Measurements from ENCODE around the gene CIITA. TPM values are rescaled to one million over a fixed set of nuclear protein-coding genes. Genes with fewer than 3 reads are reported as not detected.

CIITA gene
- total and polyA plus RNA-seq, 4 donors, result 11.5 to 59.6 (median 26.6) TPM

- TF ChIP-seq, protein P1, sequence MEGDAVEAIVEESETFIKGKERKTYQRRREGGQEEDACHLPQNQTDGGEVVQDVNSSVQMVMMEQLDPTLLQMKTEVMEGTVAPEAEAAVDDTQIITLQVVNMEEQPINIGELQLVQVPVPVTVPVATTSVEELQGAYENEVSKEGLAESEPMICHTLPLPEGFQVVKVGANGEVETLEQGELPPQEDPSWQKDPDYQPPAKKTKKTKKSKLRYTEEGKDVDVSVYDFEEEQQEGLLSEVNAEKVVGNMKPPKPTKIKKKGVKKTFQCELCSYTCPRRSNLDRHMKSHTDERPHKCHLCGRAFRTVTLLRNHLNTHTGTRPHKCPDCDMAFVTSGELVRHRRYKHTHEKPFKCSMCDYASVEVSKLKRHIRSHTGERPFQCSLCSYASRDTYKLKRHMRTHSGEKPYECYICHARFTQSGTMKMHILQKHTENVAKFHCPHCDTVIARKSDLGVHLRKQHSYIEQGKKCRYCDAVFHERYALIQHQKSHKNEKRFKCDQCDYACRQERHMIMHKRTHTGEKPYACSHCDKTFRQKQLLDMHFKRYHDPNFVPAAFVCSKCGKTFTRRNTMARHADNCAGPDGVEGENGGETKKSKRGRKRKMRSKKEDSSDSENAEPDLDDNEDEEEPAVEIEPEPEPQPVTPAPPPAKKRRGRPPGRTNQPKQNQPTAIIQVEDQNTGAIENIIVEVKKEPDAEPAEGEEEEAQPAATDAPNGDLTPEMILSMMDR (IDR thresholded peaks at IDR 0.05; ENCODE audit: control extremely low read depth, extremely low read depth), result no peak
- ATAC-seq (ENCODE audit: insufficient read depth, low FRiP score) (no peak), DNase-seq (no peak)
- peaks cover 0 to 57% (median 22%) of the 10 kb centered on the region in 5 donors for H3K4me1 ChIP-seq (ENCODE audit: control insufficient read depth in 5 of 5, insufficient read depth in 5 of 5, low read length in 5 of 5)
- no peak overlapping the region for H3K27ac ChIP-seq (ENCODE audit: low read depth in 1 of 2, low read length in 1 of 2)
- peaks cover 0 to 33% (median 9%) of the 10 kb centered on the region in 4 donors for H3K36me3 ChIP-seq (ENCODE audit: control insufficient read depth in 4 of 4, insufficient read depth in 4 of 4, low read length in 4 of 4)
- no peak overlapping the region for H3K9ac ChIP-seq (ENCODE audit: insufficient read depth in 1 of 2, low read length in 2 of 2)
- no peaks in the 10 kb centered on the region for H3K27me3 ChIP-seq (ENCODE audit: control insufficient read depth in 3 of 3, insufficient read depth in 3 of 3, low read length in 2 of 3)
- 88 to 93% methylated on average over 3 of the region's 3 CpGs for whole genome bisulfite sequencing, 2 donors
- no peak overlapping the region for H3K4me3 ChIP-seq
- no peaks in the 10 kb centered on the region for H3K9me3 ChIP-seq (ENCODE audit: control insufficient read depth in 4 of 4, insufficient read depth in 3 of 4, low read length in 3 of 4)
Measured at GRCh38 chr16:10980813-10981212, 103.8 kb downstream of the CIITA start.

GRCh38 chr16:10981697-10982216 lies 104.8 kb downstream of the CIITA start:
- ATAC-seq (ENCODE audit: insufficient read depth, low FRiP score), result no peak
- Histone ChIP-seq H3K9me3 (ENCODE audit: control insufficient read depth in 4 of 4, insufficient read depth in 3 of 4, low read length in 3 of 4) (no peaks in the 10 kb centered on the region), H3K36me3 (ENCODE audit: control insufficient read depth in 4 of 4, insufficient read depth in 4 of 4, low read length in 4 of 4) (peaks cover 4 to 30% (median 8%) of the 10 kb centered on the region in 4 donors), H3K9ac (ENCODE audit: insufficient read depth in 1 of 2, low read length in 2 of 2) (no peak overlapping the region), H3K27ac (ENCODE audit: low read depth in 1 of 2, low read length in 1 of 2) (no peak overlapping the region), H3K4me3 (no peak overlapping the region), H3K4me1 (ENCODE audit: control insufficient read depth in 5 of 5, insufficient read depth in 5 of 5, low read length in 5 of 5) (peaks cover 0 to 50% (median 21%) of the 10 kb centered on the region in 5 donors), H3K27me3 (ENCODE audit: control insufficient read depth in 3 of 3, insufficient read depth in 3 of 3, low read length in 2 of 3) (no peaks in the 10 kb centered on the region)
- 90 to 91% methylated on average over 4 of the region's 4 CpGs for WGBS, 2 donors
- TF ChIP-seq, protein P1 (IDR thresholded peaks at IDR 0.05; ENCODE audit: control extremely low read depth, extremely low read depth), result no peak
- DNase-seq, result peak; percentile 31 to 68 (median 64)

- no peaks in the 10 kb centered on the region for H3K9me3 ChIP-seq (ENCODE audit: control insufficient read depth in 4 of 4, insufficient read depth in 3 of 4, low read length in 3 of 4)
- peak in 1 of 3 donors; percentile 53 for DNase-seq
- ATAC-seq (ENCODE audit: insufficient read depth, low FRiP score), result no peak
- H3K4me3 ChIP-seq, result no peak overlapping the region
- TF ChIP-seq, protein P1 (IDR thresholded peaks at IDR 0.05; ENCODE audit: control extremely low read depth, extremely low read depth), result no peak
- 77 to 86% methylated on average over 15 of the region's 15 CpGs for WGBS, 2 donors
- H3K27me3 ChIP-seq (ENCODE audit: control insufficient read depth in 3 of 3, insufficient read depth in 3 of 3, low read length in 2 of 3), result no peaks in the 10 kb centered on the region
- H3K9ac ChIP-seq (ENCODE audit: insufficient read depth in 1 of 2, low read length in 2 of 2), result no peak overlapping the region
- H3K4me1 ChIP-seq (ENCODE audit: control insufficient read depth in 5 of 5, insufficient read depth in 5 of 5, low read length in 5 of 5), result peaks cover 0 to 43% (median 16%) of the 10 kb centered on the region in 5 donors
- H3K36me3 ChIP-seq (ENCODE audit: control insufficient read depth in 4 of 4, insufficient read depth in 4 of 4, low read length in 4 of 4), result peaks cover 4 to 28% (median 8%) of the 10 kb centered on the region in 4 donors
- H3K27ac ChIP-seq (ENCODE audit: low read depth in 1 of 2, low read length in 1 of 2), result no peak overlapping the region
Measured at GRCh38 chr16:10982465-10983150, 105.6 kb downstream of the CIITA start.

All from lung (tissue), 12 donors.